Type B pancreatic cell (in vitro differentiated cells): Measurements from ENCODE around the gene DAGLA. TPM values are rescaled to one million over a fixed set of nuclear protein-coding genes. Genes with fewer than 3 reads are reported as not detected.

Source experiments
- DNase-seq: peaks from one replicate; pipeline ENCODE4 v3.0.0; 2021; ENCODE audit warnings: mixed read lengths; ENCODE audit not compliant: unreplicated experiment; ENCODE audit errors: extremely low spot score
- H3K27ac Mint-ChIP-seq: 2 replicates; pipeline ENCODE4 v1.8.0; 2021; ENCODE audit warnings: mild to moderate bottlenecking, mixed read lengths
- H3K27me3 Mint-ChIP-seq: 2 replicates; pipeline ENCODE4 v1.8.0; 2021; ENCODE audit warnings: mixed read lengths
- H3K36me3 Mint-ChIP-seq: 2 replicates; pipeline ENCODE4 v1.8.0; 2021; ENCODE audit warnings: mixed read lengths
- H3K4me1 Mint-ChIP-seq: one replicate; pipeline ENCODE4 v1.8.0; 2021; ENCODE audit warnings: mixed read lengths; ENCODE audit not compliant: unreplicated experiment
- H3K4me3 Mint-ChIP-seq: 2 replicates; pipeline ENCODE4 v1.8.0; 2021; ENCODE audit warnings: mild to moderate bottlenecking, mixed read lengths
- H3K9me3 Mint-ChIP-seq: 2 replicates; pipeline ENCODE4 v1.8.0; 2021; ENCODE audit warnings: mixed read lengths
- CTCF ChIP-seq: fragments of 200-600 bp; sonication (generic); conservative IDR thresholded peaks from 2 replicates; pipeline ENCODE4 v1.5.0; 2021; ENCODE audit warnings: antibody characterized with exemption, mild to moderate bottlenecking
- total RNA-seq: library from RNA; stranded (reverse); gene quantifications from 2 replicates; pipeline ENCODE4 v1.2.1, GENCODE V29; 2021; ENCODE audit warnings: low replicate concordance

Gene DAGLA
- total RNA-seq, 1 donor from 2014 or later, result 7.8 TPM

GRCh38 chr11:61701242-61701886 is 21.2 kb downstream of the DAGLA start:
- peak overlapping the region; percentile 26 for H3K27ac Mint-ChIP-seq
- H3K36me3 Mint-ChIP-seq, result no peaks in the 10 kb centered on the region
- no peak overlapping the region for H3K4me3 Mint-ChIP-seq
- peak; percentile 67 for TF ChIP-seq CTCF
- DNase-seq, result no peak
- H3K4me1 Mint-ChIP-seq, result peaks cover 16% of the 10 kb centered on the region
- H3K27me3 Mint-ChIP-seq, result no peaks in the 10 kb centered on the region
- no peaks in the 10 kb centered on the region for H3K9me3 Mint-ChIP-seq

GRCh38 chr11:61702701-61703312 is 22.6 kb downstream of the DAGLA start:
- no peaks in the 10 kb centered on the region for H3K36me3 Mint-ChIP-seq
- H3K27ac Mint-ChIP-seq, result no peak overlapping the region
- peaks cover 16% of the 10 kb centered on the region for H3K4me1 Mint-ChIP-seq
- no peaks in the 10 kb centered on the region for H3K9me3 Mint-ChIP-seq
- no peak overlapping the region for H3K4me3 Mint-ChIP-seq
- DNase-seq, result no peak
- H3K27me3 Mint-ChIP-seq, result no peaks in the 10 kb centered on the region
- TF ChIP-seq CTCF, result no peak

GRCh38 chr11:61704838-61705237 is 24.6 kb downstream of the DAGLA start:
- H3K36me3 Mint-ChIP-seq, result no peaks in the 10 kb centered on the region
- no peaks in the 10 kb centered on the region for H3K9me3 Mint-ChIP-seq
- TF ChIP-seq CTCF, result no peak
- H3K27me3 Mint-ChIP-seq, result no peaks in the 10 kb centered on the region
- no peak for DNase-seq
- H3K27ac Mint-ChIP-seq, result no peak overlapping the region
- H3K4me1 Mint-ChIP-seq, result peaks cover 12% of the 10 kb centered on the region
- no peak overlapping the region for H3K4me3 Mint-ChIP-seq

GRCh38 chr11:61706452-61707400 is 26.5 kb downstream of the DAGLA start:
- no peak overlapping the region for H3K4me3 Mint-ChIP-seq
- H3K27me3 Mint-ChIP-seq, result no peaks in the 10 kb centered on the region
- peaks cover 10% of the 10 kb centered on the region for H3K4me1 Mint-ChIP-seq
- DNase-seq, result no peak
- no peaks in the 10 kb centered on the region for H3K9me3 Mint-ChIP-seq
- no peaks in the 10 kb centered on the region for H3K36me3 Mint-ChIP-seq
- no peak overlapping the region for H3K27ac Mint-ChIP-seq
- TF ChIP-seq CTCF, result no peak

DNA sequence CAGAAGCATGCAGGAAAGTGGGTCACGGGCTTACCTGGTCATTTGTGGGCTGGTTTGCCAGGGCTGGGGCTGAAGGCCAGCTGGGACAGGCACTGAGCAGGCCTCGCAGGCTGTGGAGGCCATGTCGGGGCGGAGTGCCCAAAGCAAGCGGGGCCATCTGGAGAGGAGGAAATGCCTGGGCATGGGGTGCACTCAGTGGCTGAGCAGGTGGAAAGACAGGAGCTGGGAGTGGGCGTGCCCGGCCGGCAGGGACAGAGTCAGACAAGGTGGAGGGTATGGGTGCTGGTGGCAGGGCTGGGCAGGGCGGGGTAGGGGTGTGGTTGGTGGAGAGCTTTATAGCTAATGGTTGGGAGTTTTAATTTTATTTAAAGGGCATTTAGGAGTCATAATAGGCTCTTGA is 27.4 kb downstream of the DAGLA start:
- no peak overlapping the region for H3K27ac Mint-ChIP-seq
- no peak for TF ChIP-seq CTCF
- no peak overlapping the region for H3K4me3 Mint-ChIP-seq
- H3K36me3 Mint-ChIP-seq, result no peaks in the 10 kb centered on the region
- no peaks in the 10 kb centered on the region for H3K9me3 Mint-ChIP-seq
- no peak for DNase-seq
- peaks cover 11% of the 10 kb centered on the region for H3K4me1 Mint-ChIP-seq
- no peaks in the 10 kb centered on the region for H3K27me3 Mint-ChIP-seq
